GM19463 (cell line): ENCODE results near the gene RASSF4.
A peak's percentile ranks its signal among the peaks of the same experiment; 100 is the strongest.
"Not testable (repeated sequence)": the region's sequence is repeated elsewhere in the genome, so short reads cannot be mapped to it uniquely, and the experiment has no call there.

Experiments used
- ATAC-seq: cut with Tn5 transposase; IDR thresholded peaks from one replicate; pipeline ENCODE4 v1.9.1; 2021; ENCODE audit warnings: mild to moderate bottlenecking, moderate library complexity; ENCODE audit not compliant: unreplicated experiment

RASSF4 gene

DNA sequence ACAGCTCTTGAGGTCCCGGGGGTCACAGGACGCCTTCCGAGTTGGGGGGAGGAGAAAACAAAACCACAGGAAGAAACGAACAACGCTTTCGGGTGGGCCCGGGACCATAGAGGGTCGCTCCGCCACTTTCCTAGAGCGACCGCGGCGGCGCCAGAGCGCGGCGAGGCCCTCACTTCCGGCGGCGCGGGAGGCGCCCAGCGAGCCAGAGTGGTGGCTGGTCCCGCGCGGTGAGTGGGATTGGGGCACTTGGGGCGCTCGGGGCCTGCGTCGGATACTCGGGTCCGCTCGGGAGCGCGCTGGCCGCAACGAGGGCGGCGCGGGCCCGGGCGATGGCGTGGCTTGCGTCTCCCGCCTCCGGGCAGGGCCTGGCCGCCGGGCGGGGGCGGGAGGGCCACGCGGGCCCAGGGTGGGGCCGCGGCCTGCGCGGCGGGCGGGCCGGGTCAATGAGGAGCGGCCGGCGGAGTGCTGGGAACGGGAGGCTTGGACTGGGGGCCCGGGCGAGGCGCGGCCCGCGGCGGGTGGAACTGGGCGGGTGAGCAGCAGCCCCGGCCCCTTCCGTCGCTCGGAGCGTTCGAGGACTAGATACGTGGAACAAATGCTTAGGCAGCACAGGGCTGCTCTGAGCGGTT lies 41.3 kb downstream of the RASSF4 start, which contains the start of gene ZNF22:
Gene ZNF22 (plus strand): TSS at position 172 of the 629 bp plus-strand sequence. CDS start 2,446 bp downstream, outside the sequence.
- ATAC-seq: peak; percentile 74

DNA sequence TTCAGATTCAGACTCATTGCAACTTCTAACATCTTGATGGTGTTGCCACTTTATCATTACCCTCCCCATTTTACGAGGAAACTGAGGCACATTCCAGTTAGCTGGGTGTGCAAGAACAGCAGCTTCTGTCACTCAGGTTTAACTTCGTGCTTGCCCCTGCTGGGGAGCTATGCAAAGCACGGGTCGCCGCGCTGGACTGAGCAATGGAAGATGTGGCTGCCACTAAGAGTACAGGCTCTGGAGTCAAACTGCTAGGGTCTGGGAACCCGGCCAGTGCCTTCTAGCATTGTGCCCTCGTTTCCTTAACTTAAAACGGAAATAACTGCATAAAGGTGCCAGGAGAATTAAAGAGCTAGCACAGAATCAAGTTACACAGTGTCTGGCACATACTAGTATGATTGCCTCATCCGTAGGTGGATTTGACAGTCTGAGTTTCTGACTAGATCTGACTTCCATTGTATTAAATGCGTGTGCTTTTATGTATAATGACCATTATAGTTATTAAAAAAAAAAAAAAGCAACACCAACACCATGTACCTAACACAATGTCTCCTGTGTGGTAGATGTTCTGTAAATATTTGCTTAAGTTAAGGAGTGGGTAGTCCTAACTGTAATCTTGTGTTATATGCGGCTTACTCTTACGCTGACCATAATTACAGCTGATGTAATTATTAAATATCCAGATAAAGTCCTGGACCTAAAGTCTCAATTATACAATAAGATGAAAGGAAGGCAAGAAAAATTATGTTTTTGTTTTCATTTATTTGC lies 42.0 kb downstream of the RASSF4 start:
- ATAC-seq: peak; percentile 72

DNA sequence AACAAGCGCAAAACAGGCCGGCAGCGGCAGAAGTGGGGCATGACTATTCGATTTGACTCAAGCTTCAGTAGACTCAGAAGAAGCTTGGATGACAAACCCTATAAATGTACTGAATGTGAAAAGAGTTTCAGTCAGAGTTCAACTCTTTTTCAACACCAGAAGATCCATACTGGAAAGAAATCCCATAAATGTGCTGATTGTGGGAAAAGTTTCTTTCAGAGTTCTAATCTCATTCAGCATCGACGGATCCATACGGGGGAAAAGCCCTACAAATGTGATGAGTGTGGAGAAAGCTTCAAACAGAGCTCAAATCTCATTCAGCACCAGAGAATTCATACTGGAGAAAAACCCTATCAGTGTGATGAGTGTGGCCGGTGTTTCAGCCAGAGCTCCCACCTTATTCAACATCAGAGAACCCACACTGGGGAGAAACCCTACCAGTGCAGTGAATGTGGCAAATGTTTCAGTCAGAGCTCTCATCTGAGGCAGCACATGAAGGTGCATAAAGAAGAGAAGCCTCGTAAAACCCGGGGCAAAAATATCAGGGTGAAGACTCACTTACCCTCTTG lies 43.9 kb downstream of the RASSF4 start:
- ATAC-seq: no peak

GRCh38 chr10:45004661-45005060 lies 45.1 kb downstream of the RASSF4 start:
- no peak for ATAC-seq

GRCh38 chr10:45005284-45005683 lies 45.7 kb downstream of the RASSF4 start:
- ATAC-seq: no peak

DNA sequence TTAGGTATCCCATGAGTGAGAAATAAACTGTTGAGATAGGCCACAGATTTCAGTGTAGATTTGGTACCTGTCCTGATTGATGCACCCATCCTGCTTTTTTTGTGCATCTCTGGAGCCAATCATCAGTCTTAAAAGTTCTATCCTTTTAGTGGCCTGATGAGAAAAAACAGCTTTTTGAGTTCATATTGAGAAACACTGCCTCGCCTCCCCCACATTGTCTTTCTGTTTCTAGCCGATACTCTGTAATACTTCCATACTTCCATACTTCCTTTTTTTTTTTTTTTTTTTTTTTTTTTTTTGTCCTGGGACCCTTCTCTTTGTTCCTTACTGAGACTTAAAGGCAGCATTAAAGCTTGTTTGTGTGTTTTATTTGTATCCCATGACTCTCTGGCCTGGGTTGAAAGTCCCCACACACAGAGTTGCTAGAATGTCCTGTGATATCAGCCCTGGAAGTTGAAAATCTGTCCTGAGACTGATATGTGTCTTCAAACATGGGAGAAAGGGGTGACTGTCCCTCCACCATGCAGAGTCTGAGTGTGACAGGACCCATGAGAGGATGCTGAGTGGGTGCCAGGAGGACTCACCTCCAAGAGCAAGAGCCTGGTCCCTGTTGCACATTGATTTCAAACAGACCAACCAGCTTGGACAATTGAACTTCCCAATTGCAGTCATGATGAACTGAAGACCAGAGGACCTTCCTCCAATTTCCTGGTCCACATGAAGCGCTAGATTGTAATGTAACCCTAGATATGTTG lies 46.9 kb downstream of the RASSF4 start:
- ATAC-seq: no peak

- ATAC-seq: peak; percentile 81
Observed at GRCh38 chr10:45008524-45009161, 49.0 kb downstream of the RASSF4 start.

DNA sequence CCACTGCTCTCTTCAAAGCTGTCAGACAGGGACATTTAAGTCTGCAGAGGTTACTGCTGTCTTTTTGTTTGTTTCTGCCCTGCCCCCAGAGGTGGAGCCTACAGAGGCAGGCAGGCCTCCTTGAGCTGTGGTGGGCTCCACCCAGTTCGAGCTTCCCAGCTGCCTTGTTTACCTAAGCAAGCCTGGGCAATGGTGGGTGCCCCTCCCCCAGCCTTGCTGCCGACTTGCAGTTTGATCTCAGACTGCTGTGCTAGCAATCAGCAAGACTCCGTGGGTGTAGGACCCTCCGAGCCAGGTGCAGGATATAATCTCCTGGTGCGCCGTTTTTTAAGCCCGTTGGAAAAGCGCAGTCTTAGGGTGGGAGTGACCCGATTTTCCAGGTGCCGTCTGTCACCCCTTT lies 55.0 kb downstream of the RASSF4 start:
- not testable (repeated sequence) for ATAC-seq

GRCh38 chr10:45015590-45015989 lies 56.0 kb downstream of the RASSF4 start:
- no peak for ATAC-seq

- no peak for ATAC-seq
Observed at GRCh38 chr10:45023426-45023825, 63.8 kb downstream of the RASSF4 start.

- no peak for ATAC-seq
Observed at GRCh38 chr10:45034301-45034700, 74.7 kb downstream of the RASSF4 start.

DNA sequence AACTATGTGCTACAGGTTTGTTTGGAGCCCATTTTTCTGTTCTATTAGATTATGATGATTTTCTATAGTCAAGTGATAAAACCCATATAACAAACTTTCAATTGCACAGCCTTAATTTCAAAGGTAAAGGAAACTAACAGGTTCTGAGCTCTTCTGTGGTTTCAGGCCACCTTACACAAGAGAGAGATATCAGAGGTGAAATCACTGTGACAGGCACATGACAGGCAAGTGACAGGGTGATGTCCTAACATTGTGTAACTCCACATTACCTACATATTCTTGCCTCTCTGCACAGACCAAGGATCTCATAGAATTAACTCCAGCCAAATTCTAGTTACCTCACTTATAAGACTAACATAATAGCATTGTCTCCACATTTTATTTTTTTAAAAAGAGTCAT lies 76.1 kb downstream of the RASSF4 start:
- ATAC-seq: no peak

- ATAC-seq: no peak
Observed at GRCh38 chr10:45040921-45041542, 81.4 kb downstream of the RASSF4 start.

- no peak for ATAC-seq
Observed at GRCh38 chr10:45044290-45044689, 84.7 kb downstream of the RASSF4 start.
